OCI-LY1 (cell line): ENCODE measurements around the gene CD302.

ENCODE experiments used
- H2AFZ ChIP-seq: fragments of 200-600 bp; sonication (generic), shearing (Covaris generic); 2 replicates; pipeline ENCODE4 v1.6.0; 2014; ENCODE audit warnings: antibody characterized with exemption, mild to moderate bottlenecking, low read length
- H3F3A ChIP-seq: fragments of 200-600 bp; sonication (generic), shearing (Covaris generic); 2 replicates; pipeline ENCODE4 v1.6.0; 2014; ENCODE audit warnings: mild to moderate bottlenecking, antibody characterized with exemption, low read length, moderate library complexity; ENCODE audit not compliant: insufficient read depth
- H3K27ac ChIP-seq: fragments of 200-600 bp; sonication (generic); 2 replicates; pipeline ENCODE4 v1.5.1; 2014; ENCODE audit warnings: low read length, mixed run types, mild to moderate bottlenecking, low read depth; ENCODE audit not compliant: poor library complexity, severe bottlenecking
- H3K27me3 ChIP-seq: fragments of 200-600 bp; sonication (generic); 2 replicates; pipeline ENCODE4 v1.6.0; 2014; ENCODE audit warnings: antibody characterized with exemption, mild to moderate bottlenecking, low read length, moderate library complexity; ENCODE audit not compliant: insufficient read depth
- H3K36me3 ChIP-seq: fragments of 200-600 bp; sonication (generic); 2 replicates; pipeline ENCODE4 v1.6.1; 2014; ENCODE audit warnings: mild to moderate bottlenecking, antibody characterized with exemption, low read length, moderate library complexity, mixed read lengths; ENCODE audit not compliant: insufficient read depth
- H3K4me1 ChIP-seq: fragments of 200-600 bp; sonication (generic); 2 replicates; pipeline ENCODE4 v1.5.1; 2014; ENCODE audit warnings: mild to moderate bottlenecking, low read length, moderate library complexity; ENCODE audit not compliant: insufficient read depth, severe bottlenecking
- H3K4me2 ChIP-seq: fragments of 200-600 bp; sonication (generic), shearing (Covaris generic); 2 replicates; pipeline ENCODE4 v1.6.1; 2014; ENCODE audit warnings: low read length
- H3K4me3 ChIP-seq: fragments of 200-600 bp; sonication (generic); 2 replicates; pipeline ENCODE4 v1.5.1; 2014; ENCODE audit warnings: low read length, low read depth, mild to moderate bottlenecking, mixed read lengths; ENCODE audit not compliant: poor library complexity, severe bottlenecking
- H3K79me2 ChIP-seq: fragments of 200-600 bp; shearing (Covaris generic); 2 replicates; pipeline ENCODE4 v1.6.1; 2016; ENCODE audit warnings: mixed run types, low read length, mixed read lengths; ENCODE audit not compliant: insufficient read depth
- H3K9ac ChIP-seq: fragments of 200-600 bp; sonication (generic), shearing (Covaris generic); 2 replicates; pipeline ENCODE4 v1.6.1; 2014; ENCODE audit warnings: mild to moderate bottlenecking, low read length, mixed read lengths
- H3K9me2 ChIP-seq: fragments of 200-600 bp; sonication (generic), shearing (Covaris generic); 2 replicates; pipeline ENCODE4 v1.6.1; 2014; ENCODE audit warnings: low read depth, mild to moderate bottlenecking, low read length, mixed read lengths
- H3K9me3 ChIP-seq: fragments of 200-600 bp; shearing (Covaris generic); 2 replicates; pipeline ENCODE4 v1.6.1; 2014; ENCODE audit warnings: low read length, mixed read lengths
- H4K20me1 ChIP-seq: fragments of 200-600 bp; sonication (generic), shearing (Covaris generic); 2 replicates; pipeline ENCODE4 v1.6.0; 2016; ENCODE audit warnings: mild to moderate bottlenecking, low read length; ENCODE audit not compliant: insufficient read depth
- CTCF ChIP-seq: fragments of 200-600 bp; sonication (generic), shearing (Covaris generic); IDR thresholded peaks from 2 replicates; pipeline ENCODE4 v1.5.1; 2017; ENCODE audit warnings: mild to moderate bottlenecking, antibody characterized with exemption, low read length, moderate library complexity, mixed read lengths
- EZH2 ChIP-seq: fragments of 200-600 bp; sonication (generic), shearing (Covaris generic); IDR thresholded peaks from 2 replicates; pipeline ENCODE4 v1.8.0; 2017; ENCODE audit warnings: borderline replicate concordance, mixed run types, mild to moderate bottlenecking, antibody characterized with exemption, low read length, moderate library complexity, mixed read lengths

CD302 gene

DNA sequence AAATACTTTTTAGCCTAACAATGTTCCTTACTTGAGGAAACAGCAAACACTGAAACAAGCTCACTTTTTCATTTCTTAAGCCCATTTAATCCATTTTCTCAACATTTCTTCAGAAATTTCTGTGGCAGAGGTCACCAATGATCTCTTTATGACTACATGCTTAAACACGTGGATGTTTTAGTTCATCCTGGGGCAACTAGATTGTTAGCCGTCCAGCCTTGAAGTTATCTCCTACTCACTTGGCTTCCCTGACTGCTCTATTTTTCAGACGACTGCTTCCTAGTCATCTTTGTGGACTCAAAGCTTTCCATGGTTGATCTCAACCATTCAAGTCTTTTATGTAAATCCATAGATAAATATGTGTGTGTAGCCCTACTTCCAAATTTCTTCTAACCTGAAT, 24.1 kb downstream of the CD302 start:
- Histone ChIP-seq H3K9ac (no peak overlapping the region), H3K9me3 (no peaks in the 10 kb centered on the region), H4K20me1 (no peaks in the 10 kb centered on the region), H3K4me1 (peaks cover 5% of the 10 kb centered on the region), H2AFZ (no peak overlapping the region), H3K4me3 (no peak overlapping the region), H3K27ac (no peak overlapping the region), H3K79me2 (no peaks in the 10 kb centered on the region), H3K4me2 (no peak overlapping the region), H3K27me3 (no peaks in the 10 kb centered on the region), H3K36me3 (peaks cover 3% of the 10 kb centered on the region; the same call in 1 of the 2 replicates), H3K9me2 (no peaks in the 10 kb centered on the region), H3F3A (no peaks in the 10 kb centered on the region)
- no peak for TF ChIP-seq EZH2
- TF ChIP-seq CTCF = no peak

- TF ChIP-seq EZH2 (no peak), CTCF (no peak)
- no peaks in the 10 kb centered on the region for H3K79me2 ChIP-seq
- no peak overlapping the region for H3K4me3 ChIP-seq
- no peak overlapping the region for H3K4me2 ChIP-seq
- H3K9me3 ChIP-seq = no peaks in the 10 kb centered on the region
- peaks cover 4% of the 10 kb centered on the region for H3K4me1 ChIP-seq
- H4K20me1 ChIP-seq = no peaks in the 10 kb centered on the region
- H3F3A ChIP-seq = no peaks in the 10 kb centered on the region
- H2AFZ ChIP-seq = no peak overlapping the region
- no peaks in the 10 kb centered on the region for H3K9me2 ChIP-seq
- H3K27me3 ChIP-seq = no peaks in the 10 kb centered on the region
- no peak overlapping the region for H3K9ac ChIP-seq
- H3K27ac ChIP-seq = no peak overlapping the region
- peaks cover 6% of the 10 kb centered on the region; the same call in 1 of the 2 replicates for H3K36me3 ChIP-seq
Measured at GRCh38 chr2:159773426-159773825, 24.6 kb downstream of the CD302 start.

DNA sequence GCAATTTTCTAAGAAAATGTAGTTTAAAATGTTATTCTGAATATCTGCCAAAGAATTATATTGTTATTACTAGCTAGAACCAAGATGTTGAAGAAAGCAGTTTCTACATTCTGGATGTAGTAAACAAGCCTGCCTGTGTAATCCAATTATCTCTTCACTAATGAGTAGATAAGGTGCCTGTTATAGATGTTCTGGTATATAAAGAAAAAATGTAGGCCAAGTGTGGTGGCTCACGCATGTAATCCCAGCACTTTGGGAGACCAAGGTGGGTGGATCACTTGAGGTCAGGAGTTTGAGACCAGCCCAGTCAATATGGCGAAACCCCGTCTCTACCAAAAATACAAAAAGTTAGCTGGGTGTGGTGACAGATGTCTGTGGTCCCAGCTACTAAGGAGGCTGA, 28.9 kb downstream of the CD302 start:
- H3K36me3 ChIP-seq = peaks cover 46% of the 10 kb centered on the region
- H2AFZ ChIP-seq = no peak overlapping the region
- H3K9me2 ChIP-seq = no peaks in the 10 kb centered on the region
- H3K4me1 ChIP-seq = no peaks in the 10 kb centered on the region
- no peaks in the 10 kb centered on the region for H3F3A ChIP-seq
- no peaks in the 10 kb centered on the region for H3K79me2 ChIP-seq
- H4K20me1 ChIP-seq = no peaks in the 10 kb centered on the region
- no peaks in the 10 kb centered on the region for H3K9me3 ChIP-seq
- H3K4me2 ChIP-seq = no peak overlapping the region
- no peaks in the 10 kb centered on the region for H3K27me3 ChIP-seq
- H3K4me3 ChIP-seq = no peak overlapping the region
- H3K9ac ChIP-seq = no peak overlapping the region
- no peak for TF ChIP-seq CTCF
- no peak for TF ChIP-seq EZH2
- H3K27ac ChIP-seq = no peak overlapping the region
